IMR-90 (cell line): ENCODE data around the gene COL25A1. TPM values are rescaled to one million over a fixed set of nuclear protein-coding genes. Genes with fewer than 3 reads are reported as not detected.
A peak's percentile ranks its signal among the peaks of the same experiment; 100 is the strongest.

Source experiments
- ATAC-seq: fragments of 200-7000 bp; cut with Tn5 transposase; 2 replicates; pipeline ENCODE4 v1.9.1; 2020; ENCODE audit warnings: low read depth, mild to moderate bottlenecking, moderate library complexity
- BruUV-seq: library from RNA; stranded (reverse); fragments of 400-500 nt; replicated peaks from 2 replicates; lab custom pipeline; 2021; lab: Mats Ljungman, UMichigan
- CTCF ChIA-PET: fragments of 300-600 bp; formaldehyde crosslinking; extraction: SDS; loops from one replicate; lab custom pipeline; 2021; ENCODE audit warnings: antibody characterized with exemption; lab: Yijun Ruan, JAX
- POLR2A ChIA-PET: fragments of 300-600 bp; sonication (Branson Sonifier 250); formaldehyde crosslinking; loops from one replicate; lab custom pipeline; 2022; ENCODE audit warnings: antibody characterized with exemption; ENCODE audit not compliant: unreplicated experiment; lab: Charles Lee
- DNase-seq: peaks from one replicate; pipeline ENCODE4 v3.0.0; 2013
- H2AFZ ChIP-seq: replicated peaks from 2 replicates; pipeline ENCODE3; 2013; ENCODE audit warnings: low read length, mild to moderate bottlenecking; ENCODE audit not compliant: poor library complexity
- H2AK5ac ChIP-seq: 2 replicates; pipeline ENCODE4 v1.6.1; 2013; ENCODE audit warnings: low read depth, low read length, inconsistent platforms
- H2AK9ac ChIP-seq: replicated peaks from 2 replicates; pipeline ENCODE3; 2013; ENCODE audit warnings: mild to moderate bottlenecking, low read depth, low read length, moderate library complexity; ENCODE audit not compliant: poor library complexity
- H2BK120ac ChIP-seq: 2 replicates; pipeline ENCODE4 v1.6.1; 2013; ENCODE audit warnings: low read depth, low read length, inconsistent platforms
- H2BK15ac ChIP-seq: 3 replicates; pipeline ENCODE4 v1.6.1; 2013; ENCODE audit warnings: low read depth, low read length, inconsistent platforms
- H2BK20ac ChIP-seq: 2 replicates; pipeline ENCODE4 v1.6.1; 2013; ENCODE audit warnings: low read depth, mild to moderate bottlenecking, inconsistent platforms, low read length, moderate library complexity
- H2BK5ac ChIP-seq: 2 replicates; pipeline ENCODE4 v1.6.1; 2013; ENCODE audit warnings: mild to moderate bottlenecking, low read depth, low read length, inconsistent platforms; ENCODE audit not compliant: poor library complexity, severe bottlenecking
- H3K14ac ChIP-seq: replicated peaks from 2 replicates; pipeline ENCODE4 v1.6.1; 2013; ENCODE audit warnings: low read depth, low read length, inconsistent platforms
- H3K18ac ChIP-seq: 2 replicates; pipeline ENCODE4 v1.6.1; 2013; ENCODE audit warnings: low read depth, low read length, control low read depth
- H3K23ac ChIP-seq: 2 replicates; pipeline ENCODE4 v1.6.1; 2013; ENCODE audit warnings: low read depth, low read length, inconsistent platforms
- H3K27ac ChIP-seq: 2 replicates; pipeline ENCODE4 v1.5.1; 2013; ENCODE audit warnings: mild to moderate bottlenecking, control low read depth, low read length; ENCODE audit not compliant: insufficient read depth
- H3K27me3 ChIP-seq: 2 replicates; pipeline ENCODE4 v1.6.1; 2013; ENCODE audit warnings: low read length; ENCODE audit not compliant: control insufficient read depth, insufficient read depth
- H3K36me3 ChIP-seq: 2 replicates; pipeline ENCODE4 v1.6.1; 2013; ENCODE audit warnings: low read length, mixed read lengths; ENCODE audit not compliant: control insufficient read depth, insufficient read depth
- H3K4ac ChIP-seq: 2 replicates; pipeline ENCODE4 v1.6.1; 2013; ENCODE audit warnings: low read depth, low read length, inconsistent platforms
- H3K4me1 ChIP-seq: 2 replicates; pipeline ENCODE4 v1.6.1; 2013; ENCODE audit warnings: low read length, mixed read lengths; ENCODE audit not compliant: control insufficient read depth, insufficient read depth
- H3K4me2 ChIP-seq: 2 replicates; pipeline ENCODE4 v1.6.1; 2013; ENCODE audit warnings: low read depth, mild to moderate bottlenecking, control low read depth, low read length, moderate library complexity
- H3K4me3 ChIP-seq: 2 replicates; pipeline ENCODE4 v1.5.1; 2013; ENCODE audit warnings: low read depth, mild to moderate bottlenecking, control low read depth, low read length, moderate library complexity; ENCODE audit not compliant: insufficient read depth
- H3K56ac ChIP-seq: 2 replicates; pipeline ENCODE4 v1.6.1; 2013; ENCODE audit warnings: low read length, inconsistent platforms; ENCODE audit not compliant: insufficient read depth; ENCODE audit errors: extremely low read depth
- H3K79me1 ChIP-seq, 2 experiments: 2 replicates each; pipeline ENCODE4 v1.6.1; 2013; ENCODE audit warnings: low read length in 2 of 2, inconsistent platforms in 1 of 2, low read depth in 1 of 2
- H3K9ac ChIP-seq: 2 replicates; pipeline ENCODE4 v1.6.1; 2013; ENCODE audit warnings: low read depth, low read length, control low read depth
- H3K9me1 ChIP-seq: 2 replicates; pipeline ENCODE4 v1.6.1; 2013; ENCODE audit warnings: low read length, inconsistent platforms; ENCODE audit not compliant: insufficient read depth
- H3K9me3 ChIP-seq: 2 replicates; pipeline ENCODE4 v1.6.1; 2013; ENCODE audit warnings: low read length; ENCODE audit not compliant: control insufficient read depth, insufficient read depth
- H4K20me1 ChIP-seq: 2 replicates; pipeline ENCODE4 v1.6.1; 2013; ENCODE audit warnings: low read length, inconsistent platforms; ENCODE audit not compliant: insufficient read depth
- H4K5ac ChIP-seq: 2 replicates; pipeline ENCODE4 v1.6.1; 2013; ENCODE audit warnings: mild to moderate bottlenecking, low read depth, low read length, control low read depth
- H4K8ac ChIP-seq, 2 experiments: 2 replicates each; pipeline ENCODE4 v1.6.1; 2013; ENCODE audit warnings: low read depth in 2 of 2, low read length in 2 of 2, control low read depth in 1 of 2, inconsistent platforms in 1 of 2
- H4K91ac ChIP-seq: 2 replicates; pipeline ENCODE4 v1.6.1; 2013; ENCODE audit warnings: low read depth, low read length, inconsistent platforms; ENCODE audit not compliant: insufficient read depth
- BHLHE40 ChIP-seq: fragments of 150-350 bp; IDR thresholded peaks from 2 replicates; pipeline ENCODE4 v1.6.1; 2016; ENCODE audit warnings: mild to moderate bottlenecking, low read depth, low read length
- CEBPB ChIP-seq: IDR thresholded peaks from 2 replicates; pipeline ENCODE4 v1.6.1; 2012; ENCODE audit warnings: low read depth, low read length, improper control_type of control experiment
- CTCF ChIP-seq: conservative IDR thresholded peaks from 2 replicates; pipeline ENCODE4 v1.5.1; 2012; ENCODE audit warnings: mild to moderate bottlenecking, low read depth, low read length, improper control_type of control experiment
- ELK1 ChIP-seq: fragments of 150-350 bp; IDR thresholded peaks from 2 replicates; pipeline ENCODE4 v1.6.1; 2016; ENCODE audit warnings: low read depth, mild to moderate bottlenecking, low read length, moderate library complexity, borderline replicate concordance
- MXI1 ChIP-seq: IDR thresholded peaks from 2 replicates; pipeline ENCODE4 v1.6.1; 2012; ENCODE audit warnings: low read depth, mild to moderate bottlenecking, low read length, moderate library complexity, borderline replicate concordance
- POLR2A ChIP-seq: IDR thresholded peaks from 2 replicates; pipeline ENCODE4 v1.6.1; 2012; ENCODE audit warnings: mild to moderate bottlenecking, low read depth, low read length
- RAD21 ChIP-seq: IDR thresholded peaks from 2 replicates; pipeline ENCODE4 v1.6.1; 2012; ENCODE audit warnings: low read length, improper control_type of control experiment
- RCOR1 ChIP-seq: IDR thresholded peaks from 2 replicates; pipeline ENCODE4 v1.6.1; 2012; ENCODE audit warnings: mild to moderate bottlenecking, low read length, improper control_type of control experiment; ENCODE audit not compliant: insufficient replicate concordance
- SMC3 ChIP-seq: fragments of 150-350 bp; IDR thresholded peaks from 2 replicates; pipeline ENCODE4 v1.6.1; 2016; ENCODE audit warnings: low read depth, mild to moderate bottlenecking, antibody characterized with exemption, low read length, moderate library complexity
- WGBS, 2 experiments: methylation state at CpG; one replicate each; pipeline versions ENCODE4 v1.1.5 to v1.1.7; 2013; ENCODE audit warnings: missing lambda C conversion rate in 2 of 2; ENCODE audit not compliant: insufficient read length in 1 of 2; ENCODE audit errors: extremely low coverage in 2 of 2; 5-methylcytosine and 5-hydroxymethylcytosine counted together
- dilution Hi-C: fragments of 300-500 bp; cut with HindIII; formaldehyde crosslinking; loops from one replicate; pipeline ENCODE4 v1.14.3; 2018; ENCODE audit warnings: low sequenced_read_pairs; ENCODE audit not compliant: unreplicated experiment
- in situ Hi-C: fragments of 300-500 bp; cut with MboI; formaldehyde crosslinking; loops from 3 replicates; pipeline ENCODE4 v1.14.3; 2019; ENCODE audit warnings: low sequenced_read_pairs, inconsistent platforms, mixed read lengths
- intact Hi-C: fragments of 100-400 bp; cut with micrococcal nuclease; formaldehyde crosslinking; loops from 2 replicates; pipeline ENCODE4 v1.10.0; 2022
- polyA plus RNA-seq, 3 experiments: library from polyadenylated mRNA; depleted of rRNA; stranded (reverse); fragments of >200 nt; gene quantifications; 2 replicates each; pipeline ENCODE4 v1.2.3, GENCODE V29; 2012; ENCODE audit warnings: low replicate concordance in 1 of 3
- total RNA-seq: library from RNA; depleted of rRNA; stranded (reverse); fragments of >200 nt; gene quantifications from 2 replicates; pipeline ENCODE4 v1.2.3, GENCODE V29; 2012

Gene COL25A1
- total and polyA plus RNA-seq, 2 of the 4 experiments (the other 2 are of a cell fraction) = under 0.01 to 0.05 TPM

GRCh38 chr4:109067508-109068235, 234.8 kb downstream of the COL25A1 start:
- Histone ChIP-seq H2AK9ac (no peak overlapping the region), H2BK20ac (no peak overlapping the region), H4K8ac (no peak overlapping the region), H3K18ac (no peak overlapping the region), H2BK15ac (no peak overlapping the region), H3K23ac (no peak overlapping the region), H3K79me1 (no peaks in the 10 kb centered on the region), H3K4me2 (no peak overlapping the region), H3K4ac (no peak overlapping the region), H3K27me3 (no peaks in the 10 kb centered on the region; the same call in 1 of the 2 replicates), H2AK5ac (no peak overlapping the region), H3K27ac (no peak overlapping the region), H3K9me1 (no peaks in the 10 kb centered on the region), H2AFZ (no peak overlapping the region), H3K4me3 (no peak overlapping the region), H4K91ac (no peak overlapping the region), H3K9me3 (no peaks in the 10 kb centered on the region), H3K4me1 (no peaks in the 10 kb centered on the region), H3K14ac (no peak overlapping the region), H3K36me3 (no peaks in the 10 kb centered on the region), H2BK5ac (no peak overlapping the region), H3K56ac (no peak overlapping the region), H4K5ac (no peak overlapping the region), H2BK120ac (no peak overlapping the region), H3K9ac (no peak overlapping the region), H4K20me1 (no peaks in the 10 kb centered on the region)
- in situ Hi-C loops (no loop called here), intact Hi-C loops (no loop called here), dilution Hi-C loops (no loop called here)
- ChIA-PET CTCF (interaction anchor here (0.6 to 1.0 kb wide), 2 partner anchors 1049 to 1094 kb away, joined by 3 to 4 read pairs; no protein-coding TSS in a partner anchor), POLR2A (no interaction called here)
- TF ChIP-seq POLR2A (no peak), RCOR1 (no peak), CEBPB (peak; percentile 44; the same call in 1 of the 2 replicates), MXI1 (no peak), SMC3 (no peak), RAD21 (no peak), ELK1 (no peak), CTCF (no peak), BHLHE40 (no peak)
- BruUV-seq = no TSS peak
- ATAC-seq (peak; percentile 46), DNase-seq (peak; percentile 68)
- no CpG with 5 or more reads among the region's 4 CpGs for WGBS, 2 experiments
